HG03066 (cell line): Measurements from ENCODE around the gene TBC1D22B.

ENCODE experiments used
- ATAC-seq: cut with Tn5 transposase; IDR thresholded peaks from one replicate; pipeline ENCODE4 v1.9.1; 2021; ENCODE audit warnings: low read depth; ENCODE audit not compliant: unreplicated experiment

TBC1D22B gene

DNA sequence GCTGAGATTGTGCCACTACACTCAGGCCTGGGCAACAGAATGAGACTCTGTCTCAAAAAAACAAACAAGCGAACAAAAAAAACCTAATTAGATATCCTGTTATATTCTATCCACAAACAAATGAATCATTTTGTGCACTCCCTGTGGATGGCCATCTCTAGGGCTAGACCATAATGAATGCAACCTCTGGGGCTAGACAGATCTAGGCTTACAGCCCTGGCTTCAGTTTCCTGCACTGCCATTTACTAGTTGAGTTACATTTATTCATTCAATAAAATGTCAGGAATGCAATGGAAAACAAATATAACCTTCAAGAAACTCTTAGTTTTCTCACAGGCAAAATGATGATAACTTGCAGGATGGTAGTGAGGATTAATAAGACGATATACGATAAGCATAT lies 89.6 kb downstream of the TBC1D22B start:
- ATAC-seq, result no peak

DNA sequence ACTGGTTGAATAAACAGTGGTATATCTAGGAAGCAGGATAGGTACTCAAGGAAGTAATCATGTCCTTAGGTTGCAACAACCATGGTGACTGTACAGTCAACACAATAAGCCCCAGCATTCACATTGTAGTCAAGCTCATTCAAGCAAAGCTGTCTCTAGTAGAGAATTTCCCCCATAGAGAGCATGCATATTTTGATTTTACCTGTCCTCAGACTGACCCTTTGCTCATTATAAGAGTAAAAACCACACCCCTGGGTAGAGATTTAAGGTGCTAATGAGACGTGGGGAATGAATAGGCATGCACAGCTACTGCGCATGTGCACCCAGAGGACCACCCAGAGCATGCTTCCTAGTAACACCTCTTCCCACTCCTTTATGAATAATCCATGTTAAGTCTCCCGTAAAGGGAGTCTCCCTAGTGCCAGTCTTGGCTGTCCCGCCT lies 90.1 kb downstream of the TBC1D22B start:
- ATAC-seq, result no peak

DNA sequence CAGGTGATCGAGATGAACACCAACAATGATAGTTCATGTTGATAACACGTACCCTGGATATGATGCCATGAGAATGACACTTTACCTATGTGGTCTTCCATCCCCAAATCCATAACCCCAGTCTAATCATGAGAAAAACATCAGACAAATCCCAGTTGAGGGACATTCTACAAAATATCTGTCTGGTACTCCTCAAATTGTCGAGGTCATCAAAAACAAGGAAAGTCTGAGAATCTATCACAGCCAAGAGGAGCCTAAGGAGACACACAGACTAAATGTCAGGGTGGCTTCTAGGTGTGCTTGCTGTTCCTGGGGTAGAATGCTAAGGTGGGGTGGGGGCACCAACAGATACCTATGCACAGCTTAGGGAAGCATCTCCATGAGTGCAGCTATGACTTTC lies 93.5 kb downstream of the TBC1D22B start:
- ATAC-seq, result no peak

DNA sequence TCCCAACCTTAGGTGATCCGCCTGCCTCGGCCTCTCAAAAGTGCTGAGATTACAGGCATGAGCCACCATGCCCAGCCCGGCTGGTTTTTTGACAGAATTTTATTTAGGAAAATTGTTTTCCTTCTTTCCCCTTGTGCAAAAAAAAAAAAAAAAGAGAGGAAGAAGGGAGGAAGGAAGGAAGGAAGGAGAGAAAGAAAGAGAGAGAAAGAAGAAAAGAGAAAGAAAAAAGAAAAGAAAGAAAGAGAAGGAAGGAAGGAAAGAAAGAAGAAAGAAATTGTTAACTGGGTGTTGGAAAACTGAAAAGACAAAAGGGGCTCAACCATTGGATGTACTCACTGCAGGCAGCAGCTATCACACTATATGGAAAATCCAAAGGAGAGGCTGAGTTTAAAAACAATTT lies 94.8 kb downstream of the TBC1D22B start:
- ATAC-seq, result no peak

DNA sequence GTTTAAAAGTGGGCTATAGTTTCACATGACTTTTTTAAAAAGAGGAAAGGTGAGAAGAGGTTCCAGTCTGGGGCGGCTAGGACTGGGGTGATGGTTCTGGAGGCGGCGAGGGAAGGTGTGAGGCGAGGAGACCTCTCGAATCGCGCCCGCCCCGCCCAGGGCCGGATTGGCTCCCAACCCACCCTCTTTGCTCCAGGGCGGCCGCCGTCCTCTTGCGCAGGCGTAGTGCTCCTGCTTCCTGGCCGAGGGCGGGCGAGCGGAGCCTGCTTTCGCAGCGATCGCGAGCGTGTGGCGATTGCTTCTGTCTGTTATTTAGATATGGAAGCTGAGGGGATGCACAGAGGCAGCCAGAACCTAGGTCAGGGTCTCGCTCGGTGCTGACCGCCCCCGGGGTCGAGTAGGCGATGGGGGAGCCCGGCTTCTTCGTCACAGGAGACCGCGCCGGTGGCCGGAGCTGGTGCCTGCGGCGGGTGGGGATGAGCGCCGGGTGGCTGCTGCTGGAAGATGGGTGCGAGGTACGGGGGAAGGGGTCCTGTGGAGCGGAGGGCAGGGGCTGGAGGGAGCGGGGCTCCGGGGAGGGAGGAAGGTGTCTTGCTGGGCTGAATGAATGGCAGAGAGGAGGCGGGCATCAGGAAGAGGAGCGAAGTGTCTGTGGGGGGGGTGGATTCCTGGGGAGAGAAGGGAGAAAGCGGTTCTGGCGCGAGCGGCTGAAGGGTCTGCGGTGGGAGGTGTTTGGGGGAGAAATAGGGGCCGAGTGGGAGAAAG lies 96.4 kb downstream of the TBC1D22B start, which contains the start of gene RNF8:
TSS of gene RNF8 (plus strand) at position 223 of the 765 bp plus-strand sequence. CDS start at position 405, 182 bp downstream.
- ATAC-seq, result peak; percentile 91

DNA sequence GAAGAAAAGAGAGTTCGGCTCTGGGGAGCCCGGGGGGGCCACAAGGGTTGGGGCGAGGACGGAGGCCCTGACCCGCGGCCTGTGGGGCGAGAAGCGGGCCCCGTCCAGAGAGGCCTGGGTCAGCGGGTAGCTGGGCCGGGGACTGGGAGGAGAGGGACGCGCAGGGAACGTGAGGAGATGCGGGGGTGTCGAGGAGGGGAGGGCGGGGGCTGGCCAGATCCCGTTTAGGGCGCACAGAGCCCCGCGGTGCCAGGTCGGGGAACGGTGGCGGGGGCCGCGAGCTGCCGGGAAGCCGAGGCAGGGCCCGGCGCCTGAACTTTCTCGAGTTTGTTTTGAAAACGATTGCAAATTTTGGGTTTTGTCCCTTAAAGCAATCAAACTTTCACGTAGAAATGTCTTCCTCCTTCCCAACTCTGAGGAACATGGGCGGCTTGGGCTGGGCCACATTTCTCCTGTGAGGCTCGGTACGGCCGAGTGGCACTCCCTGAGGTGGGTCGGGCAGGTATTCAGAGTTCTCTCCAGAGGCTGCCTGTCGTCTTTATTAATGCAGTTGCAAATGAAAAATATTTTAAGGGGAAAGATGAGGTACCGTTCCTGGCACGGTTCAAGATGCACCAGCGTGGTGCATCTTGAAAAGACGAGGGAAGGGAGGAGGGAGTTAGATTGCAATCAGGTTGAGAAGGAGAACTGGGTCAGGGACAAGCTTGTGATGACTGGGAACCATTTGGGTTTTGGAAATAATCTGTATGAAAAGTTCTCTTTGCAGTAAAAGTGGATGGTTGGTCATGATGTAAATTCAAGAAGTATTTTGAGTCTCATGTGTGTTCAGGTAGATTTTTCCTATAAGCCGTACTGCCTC lies 97.2 kb downstream of the TBC1D22B start:
- ATAC-seq, result no peak

DNA sequence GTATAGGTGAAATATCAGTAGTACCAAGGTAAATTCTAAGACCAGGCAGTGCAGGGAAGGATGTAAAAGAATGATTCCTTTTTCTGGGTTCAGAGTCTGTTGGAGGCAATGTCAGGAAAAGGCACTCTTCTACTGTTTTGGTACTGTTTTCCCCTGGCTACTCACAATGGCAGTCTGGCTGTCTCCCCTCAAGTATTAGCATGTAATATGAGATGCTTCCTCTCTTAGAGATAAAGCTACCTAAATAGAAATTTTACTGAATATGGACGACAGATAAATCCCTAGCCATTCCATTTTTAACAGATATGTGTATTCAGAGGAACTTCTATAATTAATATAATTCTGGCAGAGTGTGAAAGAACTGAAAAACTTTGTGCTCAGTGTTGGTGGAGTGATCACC lies 99.7 kb downstream of the TBC1D22B start:
- no peak for ATAC-seq

DNA sequence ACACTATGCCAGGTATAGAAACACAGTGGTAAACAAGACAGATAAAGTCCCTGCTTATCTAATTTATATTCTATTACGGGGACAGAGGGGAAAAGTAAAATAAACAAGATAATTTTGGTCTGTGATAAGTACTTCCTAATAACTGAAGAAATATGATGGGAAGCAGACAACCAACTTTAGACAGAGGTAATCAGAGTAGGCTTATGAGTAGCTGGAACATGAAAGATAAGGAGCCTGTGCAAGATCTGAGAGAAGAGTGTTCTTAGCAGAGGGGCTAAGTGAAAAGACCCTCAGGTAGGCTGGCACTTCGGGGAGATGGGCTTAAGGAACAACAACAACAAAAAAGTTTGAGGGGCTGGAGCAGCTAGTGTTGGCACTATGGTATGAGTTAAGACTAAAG lies 100.3 kb downstream of the TBC1D22B start:
- ATAC-seq, result no peak

DNA sequence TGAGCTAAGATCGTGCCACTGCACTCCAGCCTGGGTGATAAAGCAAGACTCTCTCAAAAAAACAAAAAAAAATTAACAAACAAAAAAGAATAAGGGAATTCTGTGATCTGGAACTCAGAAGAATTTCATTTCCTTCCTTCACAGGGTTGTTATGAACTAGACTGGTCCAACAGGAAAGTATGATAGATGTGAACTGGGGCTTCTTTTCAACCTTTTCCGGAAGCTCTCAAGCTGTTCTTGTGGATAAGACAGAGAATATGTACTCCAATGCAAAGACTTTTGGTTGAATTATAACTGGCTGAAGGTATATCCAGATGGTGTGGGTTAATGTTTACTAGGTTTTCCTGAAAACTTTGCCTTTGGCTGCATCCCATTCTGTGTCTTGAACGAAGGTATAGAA lies 101.5 kb downstream of the TBC1D22B start:
- ATAC-seq, result no peak

DNA sequence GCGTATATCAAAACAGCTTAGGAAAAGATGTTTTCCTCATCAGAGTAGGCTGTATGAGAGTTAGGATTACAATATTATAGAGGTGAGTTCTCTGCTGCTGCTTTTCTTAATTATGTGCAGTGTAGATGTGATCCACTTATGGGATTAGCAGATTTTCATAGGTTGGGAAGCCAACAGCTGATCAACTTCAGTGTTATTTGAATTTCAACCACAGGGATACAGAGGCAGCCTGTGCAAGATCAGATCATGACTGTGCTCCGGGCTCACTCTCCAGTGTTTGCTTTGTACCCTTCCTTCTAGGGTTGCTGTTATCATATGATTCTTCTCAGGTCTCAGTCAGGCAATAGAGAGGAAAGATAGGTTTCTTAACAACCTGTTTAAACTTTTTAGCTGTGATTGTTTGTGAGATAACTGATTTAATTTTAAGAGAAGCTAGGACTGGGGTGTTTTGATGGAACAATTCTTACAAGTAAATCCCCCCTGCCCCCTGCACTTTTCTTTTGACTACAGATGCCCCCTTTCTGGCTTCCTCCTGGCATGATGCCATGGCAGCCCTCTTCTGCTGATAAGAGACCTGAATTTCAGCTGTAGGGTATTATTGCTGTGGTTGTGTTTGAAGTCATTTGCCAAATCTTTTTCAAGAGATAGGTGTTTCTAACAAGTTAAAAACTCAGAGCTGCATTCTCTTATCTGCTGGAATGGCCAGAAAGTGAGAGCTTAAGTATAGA lies 104.7 kb downstream of the TBC1D22B start:
- ATAC-seq, result no peak

DNA sequence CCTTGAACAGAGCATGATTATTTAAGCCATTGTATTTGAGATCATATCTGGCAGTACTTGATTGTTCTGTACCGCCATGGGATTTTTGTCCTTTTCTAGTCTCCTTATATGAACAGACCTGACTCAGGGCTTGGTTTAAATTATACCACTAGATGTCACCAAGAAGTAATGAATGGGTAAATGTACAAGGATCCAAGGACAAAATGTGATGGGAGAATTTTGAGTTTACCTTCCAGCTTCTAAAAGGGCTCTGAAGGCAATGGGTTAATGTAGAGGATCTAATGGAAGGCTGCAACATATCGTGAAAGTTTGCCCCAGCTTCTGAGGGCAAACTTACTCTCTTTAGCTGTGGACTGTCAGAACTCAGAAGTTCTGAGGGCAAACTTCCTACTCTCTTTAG lies 108.2 kb downstream of the TBC1D22B start:
- no peak for ATAC-seq

DNA sequence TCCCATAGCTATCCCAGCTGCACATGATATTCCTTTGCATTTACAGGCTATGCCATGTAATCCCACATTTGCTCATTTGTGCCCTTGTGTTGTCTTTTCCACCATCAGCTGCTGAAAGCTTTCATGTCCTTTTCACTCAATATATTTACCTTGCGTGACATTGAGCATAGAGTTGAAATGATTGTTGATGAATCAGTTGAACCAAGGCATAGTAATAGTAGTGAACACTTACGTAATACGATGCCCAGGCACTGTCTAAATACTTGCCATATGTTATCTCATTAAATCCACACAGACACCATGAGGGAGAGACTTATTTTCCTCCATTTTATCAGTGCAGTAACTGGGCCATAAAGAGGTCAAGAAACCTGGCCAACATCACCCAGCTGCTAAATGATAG lies 109.3 kb downstream of the TBC1D22B start:
- ATAC-seq, result no peak

DNA sequence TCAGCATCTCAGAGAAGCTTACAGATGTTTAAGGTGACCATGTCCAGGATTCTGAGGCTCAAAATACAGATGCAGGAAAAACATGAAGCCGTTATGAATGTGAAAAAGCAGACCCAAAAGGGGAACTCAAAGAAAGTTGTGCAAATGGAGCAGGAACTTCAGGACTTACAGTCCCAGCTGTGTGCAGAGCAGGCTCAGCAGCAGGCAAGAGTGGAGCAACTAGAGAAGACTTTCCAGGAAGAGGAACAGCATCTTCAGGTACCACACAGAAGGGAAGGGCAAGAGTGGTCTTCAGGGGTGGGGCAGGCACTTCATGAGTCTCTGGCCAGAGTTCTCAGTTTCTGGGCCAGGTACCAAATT lies 111.4 kb downstream of the TBC1D22B start:
- no peak for ATAC-seq

DNA sequence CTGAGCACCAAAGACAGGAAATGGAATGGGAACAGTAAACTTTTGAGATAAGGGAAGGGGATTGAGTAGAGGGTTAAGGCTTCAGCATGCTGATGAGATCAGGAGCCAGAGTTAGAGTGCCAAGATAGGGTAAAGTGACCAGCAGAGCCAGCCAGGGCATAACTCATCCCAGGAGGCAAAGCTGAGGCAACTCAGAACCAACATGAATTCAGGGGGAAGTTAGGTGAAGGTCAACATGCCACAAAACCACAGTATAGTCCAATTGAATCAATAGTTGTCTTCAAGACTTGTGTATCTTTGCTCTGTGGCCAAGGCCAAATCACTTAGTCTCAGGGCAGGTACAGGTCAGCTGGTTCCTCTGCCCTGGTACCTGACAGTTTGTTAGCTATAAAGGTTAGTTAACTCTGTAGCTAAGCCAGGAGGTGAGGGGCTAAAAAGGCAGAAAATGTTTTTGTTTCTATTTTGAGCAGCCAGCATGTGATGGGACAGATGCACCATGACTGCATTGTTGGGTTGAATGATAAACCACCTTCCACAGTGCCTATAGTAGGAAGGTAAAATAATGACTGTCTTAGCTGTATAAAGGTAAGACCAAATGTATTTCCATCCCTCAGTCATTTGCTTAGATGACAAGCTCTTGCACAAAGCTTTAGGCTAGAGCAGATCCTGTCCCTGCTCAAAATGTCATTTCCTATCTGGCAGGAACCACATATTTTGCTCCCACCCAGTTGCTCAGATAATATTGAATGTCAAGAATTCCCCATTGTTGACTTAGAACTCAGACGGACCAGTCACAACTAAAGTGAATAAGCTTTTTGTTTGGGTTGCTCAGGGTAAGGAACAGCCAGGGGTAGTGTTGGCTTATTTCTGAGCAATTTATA lies 112.0 kb downstream of the TBC1D22B start:
- ATAC-seq, result no peak

DNA sequence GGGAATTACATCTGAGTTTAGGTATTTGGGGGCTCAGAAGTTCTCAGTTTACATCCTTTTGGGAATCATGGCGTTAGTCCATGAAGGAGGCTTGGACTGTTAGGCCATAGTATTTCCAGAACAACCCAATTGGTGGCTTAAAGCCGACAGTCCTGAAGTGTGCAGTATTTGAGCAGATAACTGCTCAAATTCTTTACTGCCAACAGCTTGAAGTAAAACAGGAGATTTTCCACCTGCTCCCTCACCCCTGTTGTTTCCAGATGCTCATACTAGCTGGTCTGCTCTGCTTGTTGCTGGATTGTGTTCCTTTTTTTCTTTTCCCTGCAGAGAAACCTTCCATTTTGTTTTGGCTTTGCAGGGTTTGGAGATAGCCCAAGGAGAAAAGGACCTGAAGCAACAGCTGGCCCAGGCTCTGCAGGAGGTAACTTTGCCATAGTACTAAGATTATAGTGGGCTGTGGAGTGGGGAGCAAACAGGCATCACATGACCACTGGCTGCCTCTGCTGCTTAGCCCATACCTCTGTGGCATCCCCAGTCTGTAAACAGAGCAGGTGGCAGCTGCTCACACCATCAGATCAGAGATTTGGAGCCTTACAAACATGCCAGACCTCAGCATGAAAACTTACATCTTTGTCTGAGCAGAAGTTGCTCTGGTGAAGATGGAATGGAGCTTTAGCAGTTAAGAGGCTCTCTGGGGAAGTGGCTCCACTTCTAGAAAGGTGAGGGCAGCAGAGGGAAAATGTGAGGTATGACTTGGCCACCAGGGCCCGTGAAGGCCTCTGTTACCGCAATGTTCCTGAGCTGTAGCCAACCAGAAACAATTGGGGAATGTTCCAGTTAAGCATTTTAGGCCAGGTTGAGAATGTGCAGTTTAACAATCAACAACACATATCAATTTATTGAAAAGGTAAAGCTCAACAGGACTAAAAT lies 113.8 kb downstream of the TBC1D22B start:
- ATAC-seq, result no peak

DNA sequence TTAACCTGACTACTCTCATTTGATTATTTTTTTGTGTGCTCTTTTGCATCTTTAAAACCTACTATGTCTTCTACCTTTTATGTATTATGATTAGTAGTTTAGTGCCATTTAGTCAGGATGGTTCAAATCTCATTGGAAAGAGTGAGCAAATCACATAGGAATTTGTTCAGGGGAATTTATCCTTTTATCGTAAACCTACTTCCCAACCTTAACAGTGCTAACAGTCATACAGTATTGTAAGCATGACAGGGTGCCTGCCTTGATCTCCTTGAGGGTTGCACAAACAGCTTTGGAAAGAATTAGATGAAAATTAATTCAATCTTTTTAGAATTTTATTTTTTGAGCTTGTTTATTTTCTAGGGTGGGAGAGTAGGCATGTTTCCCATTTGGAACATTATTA lies 114.5 kb downstream of the TBC1D22B start:
- ATAC-seq, result no peak

DNA sequence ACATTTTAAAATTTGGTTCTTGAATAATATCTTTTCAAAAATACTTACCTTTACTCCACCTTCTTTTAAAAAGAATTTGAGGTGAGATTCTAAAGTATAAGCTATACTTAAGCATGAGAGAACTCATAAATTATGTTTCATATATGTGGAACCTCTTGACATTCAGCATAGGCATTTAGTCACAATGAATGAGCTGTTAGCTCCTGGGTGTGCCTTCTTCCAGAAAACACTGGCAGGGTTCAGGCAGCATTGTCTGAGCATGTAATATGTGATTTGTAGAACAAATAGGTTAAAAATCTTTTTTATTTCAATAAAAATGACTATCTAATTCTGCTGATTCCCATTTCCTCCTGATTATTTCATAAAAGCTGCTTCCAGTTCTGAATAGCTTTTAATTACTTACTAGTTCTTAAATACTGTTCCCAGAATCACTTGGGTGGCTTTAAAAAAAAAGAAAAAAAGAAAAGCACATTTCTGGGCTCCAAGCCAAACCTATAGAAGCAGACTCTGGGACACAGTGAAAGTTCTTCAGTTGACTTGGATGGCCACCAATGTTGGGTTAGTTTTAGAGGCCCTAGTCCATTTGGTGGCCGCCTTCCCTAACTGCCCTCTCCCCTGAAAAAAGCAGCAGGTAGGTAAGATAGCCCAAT lies 116.4 kb downstream of the TBC1D22B start:
- no peak for ATAC-seq

DNA sequence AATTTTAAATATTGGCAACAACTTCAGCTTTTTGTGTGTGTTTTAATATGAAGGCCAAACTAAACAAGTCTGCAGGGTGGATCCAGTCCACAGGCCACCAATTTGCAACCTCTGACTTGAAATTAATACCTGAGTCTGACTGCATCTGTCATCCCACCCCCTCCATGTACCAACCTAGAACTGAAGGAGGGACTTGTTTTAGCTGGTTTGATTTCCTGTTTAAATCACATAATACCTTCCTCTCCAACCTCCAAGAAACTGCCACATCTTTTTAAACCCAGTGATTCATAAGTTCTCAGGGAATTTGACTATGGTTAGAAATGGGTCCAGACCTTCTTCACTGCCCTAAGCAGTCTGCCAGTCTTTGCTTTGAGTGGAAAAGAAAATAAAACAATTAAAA lies 117.8 kb downstream of the TBC1D22B start:
- ATAC-seq, result no peak
